Measurements from ENCODE around the gene IL23R. TPM values are rescaled to one million over a fixed set of nuclear protein-coding genes. Genes with fewer than 3 reads are reported as not detected.

IL23R gene
- total RNA-seq, 3 donors from 2014 or later = not detected

DNA sequence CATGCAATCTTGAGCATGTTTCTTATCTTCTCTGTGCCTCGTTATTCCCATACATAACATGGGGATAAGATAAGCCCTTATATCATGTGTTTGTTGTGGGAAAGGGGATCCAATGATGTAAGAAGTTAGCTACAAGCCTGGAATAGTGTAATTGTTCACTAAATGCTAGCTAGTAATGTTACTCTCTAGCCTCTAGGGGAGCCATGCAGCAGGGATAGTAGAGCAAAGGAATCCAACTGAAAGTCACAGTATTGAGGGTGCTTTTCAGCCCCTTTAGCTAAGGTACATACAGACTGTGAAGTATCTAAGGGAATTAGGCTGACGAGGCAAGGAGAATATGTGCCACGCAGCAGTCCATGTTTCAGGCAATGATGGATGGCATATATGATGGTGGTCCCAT is 46.9 kb downstream of the IL23R start:
- TF ChIP-seq, protein P1, sequence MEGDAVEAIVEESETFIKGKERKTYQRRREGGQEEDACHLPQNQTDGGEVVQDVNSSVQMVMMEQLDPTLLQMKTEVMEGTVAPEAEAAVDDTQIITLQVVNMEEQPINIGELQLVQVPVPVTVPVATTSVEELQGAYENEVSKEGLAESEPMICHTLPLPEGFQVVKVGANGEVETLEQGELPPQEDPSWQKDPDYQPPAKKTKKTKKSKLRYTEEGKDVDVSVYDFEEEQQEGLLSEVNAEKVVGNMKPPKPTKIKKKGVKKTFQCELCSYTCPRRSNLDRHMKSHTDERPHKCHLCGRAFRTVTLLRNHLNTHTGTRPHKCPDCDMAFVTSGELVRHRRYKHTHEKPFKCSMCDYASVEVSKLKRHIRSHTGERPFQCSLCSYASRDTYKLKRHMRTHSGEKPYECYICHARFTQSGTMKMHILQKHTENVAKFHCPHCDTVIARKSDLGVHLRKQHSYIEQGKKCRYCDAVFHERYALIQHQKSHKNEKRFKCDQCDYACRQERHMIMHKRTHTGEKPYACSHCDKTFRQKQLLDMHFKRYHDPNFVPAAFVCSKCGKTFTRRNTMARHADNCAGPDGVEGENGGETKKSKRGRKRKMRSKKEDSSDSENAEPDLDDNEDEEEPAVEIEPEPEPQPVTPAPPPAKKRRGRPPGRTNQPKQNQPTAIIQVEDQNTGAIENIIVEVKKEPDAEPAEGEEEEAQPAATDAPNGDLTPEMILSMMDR (IDR thresholded peaks at IDR 0.05) = no peak
- TF ChIP-seq POLR2A (IDR thresholded peaks at IDR 0.05) (no peak), POLR2AphosphoS5 (IDR thresholded peaks at IDR 0.05) (no peak)
- H3K27me3 ChIP-seq = no peaks in the 10 kb centered on the region
- H3K4me3 ChIP-seq = no peak overlapping the region
- H3K9me3 ChIP-seq = no peaks in the 10 kb centered on the region
- no peak for DNase-seq (ENCODE audit: low spot score in 2 of 2)
- no peaks in the 10 kb centered on the region for H3K36me3 ChIP-seq
- no peak overlapping the region for H3K27ac ChIP-seq
- H3K4me1 ChIP-seq = no peaks in the 10 kb centered on the region
- intact Hi-C loops (cut with DNase I; ENCODE audit: low total_unique reads) = no loop called here

DNA sequence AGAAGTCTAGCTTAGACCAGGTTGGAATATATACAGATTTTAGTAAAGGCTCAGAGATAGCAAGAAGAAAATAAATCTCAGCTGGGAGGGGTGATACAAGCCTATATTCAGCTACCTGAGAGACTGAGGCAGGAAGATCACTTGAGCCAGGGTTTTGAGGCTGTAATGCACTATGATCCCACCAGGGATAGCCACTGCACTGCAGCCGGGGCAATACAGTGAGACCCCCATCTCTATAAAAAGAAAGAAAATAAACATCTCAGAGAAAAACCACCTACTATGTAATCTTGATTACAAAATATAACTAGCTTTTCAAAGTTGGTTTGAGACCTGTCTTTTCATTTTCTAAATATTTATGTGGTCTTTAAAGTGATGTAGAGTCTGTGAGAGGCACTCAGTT is 47.7 kb downstream of the IL23R start:
- intact Hi-C loops (cut with DNase I; ENCODE audit: low total_unique reads) = no loop called here
- Histone ChIP-seq H3K4me1 (no peaks in the 10 kb centered on the region), H3K27me3 (no peaks in the 10 kb centered on the region), H3K36me3 (no peaks in the 10 kb centered on the region), H3K9me3 (no peaks in the 10 kb centered on the region), H3K4me3 (no peak overlapping the region), H3K27ac (no peak overlapping the region)
- TF ChIP-seq POLR2A (IDR thresholded peaks at IDR 0.05) (no peak), POLR2AphosphoS5 (IDR thresholded peaks at IDR 0.05) (no peak)
- TF ChIP-seq, protein P1 (IDR thresholded peaks at IDR 0.05) = no peak
- DNase-seq (ENCODE audit: low spot score in 2 of 2) = no peak

DNA sequence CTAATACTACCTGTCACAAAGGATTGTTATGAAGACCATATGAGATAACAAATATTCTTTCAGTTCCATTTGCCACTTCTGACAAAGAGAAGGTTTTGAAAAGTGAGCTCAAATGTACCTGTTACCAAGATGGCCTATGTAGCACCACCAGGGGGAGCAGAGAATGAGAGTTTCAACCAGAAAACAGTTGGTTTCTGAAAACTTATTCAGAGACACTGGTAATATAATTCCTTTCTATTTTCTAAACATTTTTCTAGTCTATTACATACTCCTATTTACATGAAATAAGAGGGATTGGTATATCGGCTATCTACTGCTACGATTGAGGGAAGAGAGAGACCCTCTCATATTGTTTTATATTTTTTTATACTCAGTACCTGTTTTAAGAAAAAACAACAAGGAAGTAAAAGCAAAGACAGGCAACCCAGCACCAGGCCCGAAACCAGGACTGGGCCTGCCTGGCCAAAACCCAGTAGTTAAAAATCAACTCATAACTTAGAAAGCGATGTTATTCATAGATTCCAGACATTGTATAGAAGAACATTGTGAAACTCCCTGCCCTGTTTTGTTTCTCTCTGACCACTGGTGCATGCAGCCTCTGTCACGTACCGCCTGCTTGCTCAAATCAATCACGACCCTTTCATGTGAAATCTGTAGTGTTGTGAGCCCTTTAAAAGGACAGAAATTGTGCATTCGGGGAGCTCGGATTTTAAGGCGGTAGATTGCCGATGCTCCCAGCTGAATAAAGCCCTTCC is 48.3 kb downstream of the IL23R start:
- Histone ChIP-seq H3K4me1 (no peaks in the 10 kb centered on the region), H3K9me3 (no peaks in the 10 kb centered on the region), H3K27me3 (no peaks in the 10 kb centered on the region), H3K4me3 (no peak overlapping the region), H3K27ac (no peak overlapping the region), H3K36me3 (no peaks in the 10 kb centered on the region)
- TF ChIP-seq, protein P1 (IDR thresholded peaks at IDR 0.05) = peak in 1 of 3 donors; percentile 36
- no peak for TF ChIP-seq POLR2A (IDR thresholded peaks at IDR 0.05)
- intact Hi-C loops (cut with DNase I; ENCODE audit: low total_unique reads) = no loop called here
- DNase-seq (ENCODE audit: low spot score in 2 of 2) = no peak

DNA sequence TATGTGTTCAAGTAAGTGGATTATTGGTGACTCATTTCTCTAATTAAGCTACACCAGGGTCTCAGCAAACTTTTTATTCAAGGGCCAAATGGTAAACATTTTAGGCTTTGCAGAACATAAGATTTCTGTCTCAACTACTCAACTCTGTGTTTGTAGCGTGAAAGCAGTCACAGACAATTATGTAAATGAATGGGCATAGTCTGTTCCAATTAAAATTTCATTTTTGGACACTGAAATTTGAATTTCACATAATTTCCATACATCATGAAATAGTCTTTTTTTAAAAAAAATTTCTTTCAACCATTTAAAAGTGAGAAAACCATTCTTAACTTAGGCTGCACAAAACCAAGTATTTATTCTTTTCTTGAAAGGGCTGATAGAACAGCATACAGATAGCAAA is 50.1 kb downstream of the IL23R start:
- Histone ChIP-seq H3K4me1 (no peaks in the 10 kb centered on the region), H3K27me3 (no peaks in the 10 kb centered on the region), H3K27ac (no peak overlapping the region), H3K36me3 (no peaks in the 10 kb centered on the region), H3K9me3 (no peaks in the 10 kb centered on the region), H3K4me3 (no peak overlapping the region)
- DNase-seq (ENCODE audit: low spot score in 2 of 2) = no peak
- TF ChIP-seq POLR2AphosphoS5 (IDR thresholded peaks at IDR 0.05) (no peak), POLR2A (IDR thresholded peaks at IDR 0.05) (no peak)
- TF ChIP-seq, protein P1 (IDR thresholded peaks at IDR 0.05) = no peak
- intact Hi-C loops (cut with DNase I; ENCODE audit: low total_unique reads) = no loop called here

DNA sequence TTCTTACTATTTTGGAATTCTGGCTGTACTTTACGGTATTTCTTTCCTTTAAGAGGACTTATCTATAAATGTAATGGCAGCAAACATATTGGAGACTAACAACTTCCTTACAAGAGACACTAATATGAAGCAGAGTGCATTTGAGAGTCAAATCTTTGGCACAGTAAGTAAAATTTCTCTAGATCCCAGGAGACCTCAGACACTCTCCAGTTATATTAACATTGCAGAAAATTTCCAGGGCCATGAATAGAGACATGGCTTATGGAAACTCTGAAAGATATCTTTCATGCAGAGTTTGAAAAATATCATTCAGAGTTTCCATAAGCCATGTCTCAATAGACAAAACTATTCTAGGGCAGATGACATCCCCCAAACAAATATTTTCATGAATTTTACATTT is 51.2 kb downstream of the IL23R start:
- Histone ChIP-seq H3K36me3 (no peaks in the 10 kb centered on the region), H3K4me3 (no peak overlapping the region), H3K27me3 (no peaks in the 10 kb centered on the region), H3K9me3 (no peaks in the 10 kb centered on the region), H3K4me1 (no peaks in the 10 kb centered on the region), H3K27ac (no peak overlapping the region)
- TF ChIP-seq, protein P1 (IDR thresholded peaks at IDR 0.05) = no peak
- TF ChIP-seq POLR2A (IDR thresholded peaks at IDR 0.05) (no peak), POLR2AphosphoS5 (IDR thresholded peaks at IDR 0.05) (no peak)
- DNase-seq (ENCODE audit: low spot score in 2 of 2) = no peak
- intact Hi-C loops (cut with DNase I; ENCODE audit: low total_unique reads) = no loop called here

All from breast epithelium (tissue), 4 donors.